Activated CD4-positive, CD25-positive, alpha-beta regulatory T cell treated with anti-CD3 and anti-CD28 coated beads, Interleukin-2, amount 50 U/mL, for 16 hours (primary cell): ENCODE measurements around the gene ADM.

Experiments used
- DNase-seq: peaks from one replicate; pipeline ENCODE4 v3.0.0-alpha.2; 2020; ENCODE audit warnings: low read depth, low spot score

The ADM gene

GRCh38 chr11:10328314-10329098, 23.6 kb downstream of the ADM start:
- DNase-seq = no peak

DNA sequence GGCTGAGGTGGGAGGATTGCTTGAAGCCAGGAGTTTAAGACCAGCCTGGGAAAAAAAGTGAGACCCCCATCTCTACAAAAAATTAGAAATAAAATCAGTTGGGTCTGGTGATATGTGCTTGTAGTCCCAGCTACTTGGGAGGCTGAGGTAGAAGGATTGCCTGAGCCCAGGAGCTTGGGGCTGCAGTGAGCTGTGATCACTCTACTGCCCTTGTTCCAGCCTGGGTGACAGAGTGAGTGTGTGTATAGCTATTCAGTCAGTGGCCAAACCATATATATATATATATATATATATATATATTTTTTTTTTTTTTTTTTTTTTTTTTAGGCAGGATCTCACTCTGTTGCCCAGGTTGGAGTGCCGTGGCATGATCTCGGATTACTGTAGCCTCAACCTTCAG, 24.5 kb downstream of the ADM start:
- no peak for DNase-seq

GRCh38 chr11:10329935-10330334, 25.1 kb downstream of the ADM start:
- no peak for DNase-seq

DNA sequence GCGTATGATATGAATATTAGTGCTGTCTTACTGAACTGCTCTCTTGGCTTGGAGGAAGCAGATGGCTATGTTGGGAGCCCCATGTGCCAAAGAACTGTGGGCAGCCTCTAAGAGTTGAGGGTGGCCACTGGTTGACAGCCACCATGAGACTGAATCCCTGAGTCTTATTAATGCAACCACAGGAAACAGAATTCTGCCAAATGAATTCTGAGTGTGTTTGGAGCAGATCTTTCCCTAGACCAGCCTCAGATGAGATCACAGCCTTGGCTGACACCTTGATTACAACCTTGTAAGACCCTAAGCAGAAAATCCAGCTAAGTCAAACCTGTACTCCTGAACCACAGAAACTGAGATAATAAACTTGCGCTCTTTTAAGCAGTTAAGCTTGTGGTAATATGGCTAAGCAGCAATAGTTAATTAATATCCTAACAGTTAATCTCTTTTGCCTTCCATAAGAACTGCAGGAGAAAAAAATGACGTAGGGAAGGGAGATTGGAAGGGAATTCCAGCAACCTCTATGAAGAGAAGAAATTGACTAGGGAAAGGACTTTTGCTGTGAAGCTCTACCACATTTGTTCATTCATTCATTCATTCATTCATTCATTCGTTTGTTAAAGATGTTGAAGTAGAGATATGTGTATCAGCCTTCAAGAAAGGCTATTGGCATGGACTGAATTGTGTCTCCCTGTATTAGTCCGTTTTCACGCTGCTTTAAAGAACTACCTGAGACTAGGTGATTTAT, 26.8 kb downstream of the ADM start:
- no peak for DNase-seq

GRCh38 chr11:10333490-10333889, 28.6 kb downstream of the ADM start:
- DNase-seq = no peak

DNA sequence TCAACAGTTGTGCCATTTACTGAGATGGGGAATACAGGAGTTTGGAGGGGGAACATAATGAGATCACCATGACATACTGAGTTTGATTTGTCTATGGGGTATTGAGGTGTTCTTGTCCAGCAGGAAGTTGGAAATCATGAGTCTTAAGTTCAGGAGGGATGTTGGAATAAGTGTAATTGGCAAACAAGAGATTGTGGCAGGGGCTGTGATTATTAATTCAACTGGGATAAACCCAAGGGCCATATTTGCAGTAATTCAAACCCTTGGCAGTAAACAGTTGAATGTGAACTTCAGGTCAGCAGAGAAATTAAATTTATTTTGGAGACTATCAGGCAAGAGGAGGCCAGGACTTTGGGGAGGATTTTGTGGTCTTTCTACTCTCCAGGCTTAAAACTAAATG, 33.4 kb downstream of the ADM start:
- DNase-seq = no peak

DNA sequence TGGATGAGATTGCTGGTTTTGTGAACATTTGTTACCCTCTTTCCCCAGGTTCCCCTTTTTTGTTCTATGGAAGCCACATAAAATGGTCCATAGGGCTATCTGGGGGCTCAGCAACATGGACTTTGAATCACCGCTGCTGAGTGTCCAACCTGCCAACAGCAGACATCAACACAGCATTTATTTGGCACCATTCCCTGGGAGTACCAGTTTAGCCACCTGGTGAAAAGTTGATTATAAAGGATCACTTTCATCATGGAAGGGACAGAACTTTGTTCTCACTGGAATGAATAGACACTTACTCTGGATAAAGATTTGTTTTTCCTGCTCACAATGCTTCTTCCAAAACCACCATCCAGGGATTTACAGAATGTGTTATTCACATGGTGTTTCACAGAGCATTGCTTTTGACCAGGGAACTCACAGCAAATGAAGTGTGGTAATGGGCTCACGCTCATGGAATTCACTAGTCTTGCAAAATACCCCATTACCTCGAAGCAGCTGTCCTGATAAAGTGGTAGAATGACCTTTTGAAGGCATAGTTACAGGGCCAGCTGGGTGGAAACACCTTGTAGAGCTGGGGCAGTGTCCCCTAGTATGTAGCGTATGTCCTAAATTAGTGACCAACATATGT, 43.9 kb downstream of the ADM start:
- DNase-seq = no peak

GRCh38 chr11:10349281-10349665, 44.4 kb downstream of the ADM start:
- no peak for DNase-seq

- DNase-seq = no peak
Measured at GRCh38 chr11:10349806-10350205, 44.9 kb downstream of the ADM start.

GRCh38 chr11:10350334-10350733, 45.5 kb downstream of the ADM start:
- no peak for DNase-seq

DNA sequence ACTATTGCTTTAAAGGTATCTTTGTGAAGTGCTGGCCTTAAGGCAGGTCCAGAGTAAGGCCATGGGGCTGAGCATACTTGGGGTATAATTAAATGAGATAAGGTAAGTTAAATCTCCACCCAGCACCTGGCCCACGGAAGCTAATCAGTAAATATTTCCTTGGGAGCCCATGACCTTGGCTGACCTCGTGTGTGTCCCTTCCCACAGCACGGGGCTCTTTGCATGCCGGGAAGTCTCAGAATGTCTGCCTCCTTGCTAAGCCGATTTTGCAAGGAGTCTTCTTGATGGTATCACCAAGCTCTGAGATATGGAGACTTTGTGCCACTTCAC, 46.5 kb downstream of the ADM start:
- DNase-seq = no peak

DNA sequence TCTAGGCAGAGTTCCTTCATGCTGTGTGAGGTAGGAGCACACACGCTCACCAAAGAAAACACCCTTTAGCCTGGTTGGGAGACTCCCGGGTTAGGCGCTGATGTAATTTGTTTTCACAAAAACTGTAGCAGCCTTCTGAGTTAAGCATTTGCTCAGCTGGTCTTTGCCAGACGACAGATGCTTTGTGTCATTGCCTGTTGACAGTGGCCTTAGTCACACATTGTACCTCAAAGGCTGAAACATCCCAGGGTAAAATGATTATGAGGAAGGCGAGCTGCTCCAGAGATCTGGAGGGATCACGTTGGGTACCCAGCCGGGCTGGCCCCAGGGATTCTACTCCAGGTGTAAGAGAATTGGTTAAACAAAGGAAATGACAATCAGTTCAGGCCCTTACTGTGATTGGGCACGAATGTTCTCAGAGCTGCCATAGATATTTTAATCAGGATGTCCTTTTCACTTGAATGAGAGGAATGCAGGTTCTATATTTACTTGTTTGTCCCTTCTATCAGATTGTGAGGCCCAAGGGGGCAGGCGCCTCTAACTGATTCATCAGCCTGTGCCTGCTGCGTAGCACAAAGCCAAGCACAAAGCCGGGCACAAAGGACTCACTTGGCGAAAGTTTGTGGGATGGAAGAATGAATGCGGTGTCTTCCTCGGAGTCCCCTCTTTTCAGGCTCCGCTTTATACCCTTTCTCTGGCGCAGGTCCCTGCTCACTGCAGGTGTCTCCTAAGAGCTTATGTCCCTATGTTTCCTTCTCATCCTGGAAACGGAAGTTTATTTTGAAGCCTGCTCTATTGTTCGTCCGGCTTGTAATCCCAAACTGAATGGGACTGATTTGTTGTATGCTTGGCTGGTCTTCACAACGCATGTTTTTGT, 47.1 kb downstream of the ADM start:
- DNase-seq = no peak

DNA sequence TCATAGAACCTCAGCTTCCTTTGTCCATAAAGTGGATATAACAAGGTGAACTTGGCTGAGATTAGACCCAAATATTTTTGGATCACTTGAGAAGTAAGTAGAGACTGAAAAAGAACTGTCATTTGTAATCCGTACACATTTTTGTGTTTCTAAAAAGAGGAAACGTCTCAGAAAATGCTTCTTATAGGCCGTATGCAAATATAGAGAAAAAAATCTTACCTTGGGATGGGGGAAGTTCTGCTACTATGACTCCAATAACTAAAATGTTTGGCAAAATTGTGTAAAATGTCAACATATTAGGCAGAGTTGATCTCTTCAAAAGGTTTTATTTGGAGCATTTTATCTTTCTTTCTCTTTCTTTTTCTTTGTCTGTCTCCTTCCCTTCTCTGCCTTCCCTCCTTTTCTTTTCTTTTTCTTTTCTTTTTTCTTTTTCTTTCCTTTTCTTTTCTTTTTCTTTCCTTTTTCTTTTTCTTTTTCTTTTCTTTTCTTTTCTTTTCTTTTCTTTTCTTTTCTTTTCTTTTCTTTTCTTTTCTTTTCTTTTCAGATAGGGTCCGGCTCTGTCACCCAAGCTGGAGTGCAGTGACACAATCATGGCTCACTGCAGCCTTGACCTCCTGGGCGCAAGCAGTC, 48.2 kb downstream of the ADM start:
- no peak for DNase-seq

- DNase-seq = no peak
Measured at GRCh38 chr11:10354389-10354788, 49.5 kb downstream of the ADM start.

DNA sequence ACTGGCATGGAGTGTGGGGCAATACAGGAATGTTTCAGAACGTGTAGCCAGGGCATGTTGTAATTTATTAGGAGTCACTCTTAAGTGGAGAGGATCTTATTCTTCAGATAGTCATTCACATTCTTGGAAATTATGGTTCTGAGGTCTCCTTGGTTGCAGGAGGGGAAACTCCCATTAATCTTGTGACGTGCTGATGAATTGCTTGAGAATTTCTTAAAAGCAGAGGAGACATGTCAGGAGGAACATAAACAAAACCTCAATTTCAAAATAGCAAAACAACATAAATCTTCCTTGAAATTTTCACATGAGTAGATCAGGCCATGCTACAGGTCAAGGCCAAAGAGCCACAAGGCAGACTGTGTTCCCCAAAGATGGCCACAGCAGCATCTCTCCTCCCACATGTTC, 50.4 kb downstream of the ADM start:
- no peak for DNase-seq

DNA sequence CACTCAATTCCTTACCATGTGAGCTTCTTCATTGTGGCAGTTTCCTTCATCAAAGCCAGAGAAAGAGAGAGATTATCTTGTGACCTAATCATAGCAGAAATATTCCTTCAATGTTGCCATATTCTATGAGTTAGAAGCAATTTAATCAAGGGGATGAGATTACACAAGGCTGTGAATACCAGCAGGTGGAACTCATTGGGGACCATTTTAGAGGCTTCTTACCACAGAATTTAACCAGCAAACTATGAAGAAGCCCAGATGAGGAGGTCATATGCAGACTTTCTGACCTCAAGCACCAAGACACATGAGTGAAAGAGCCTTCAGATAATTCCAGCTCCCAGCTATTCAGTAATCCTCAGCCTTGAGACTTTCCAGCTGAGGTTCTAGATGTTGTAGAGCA, 51.3 kb downstream of the ADM start:
- no peak for DNase-seq
